GM18505 (cell line): Measurements from ENCODE around the gene ZBED3.
"Not testable (repeated sequence)": the region's sequence is repeated elsewhere in the genome, so short reads cannot be mapped to it uniquely, and the experiment has no call there.

Experiments
- ATAC-seq: cut with Tn5 transposase; IDR thresholded peaks from one replicate; pipeline ENCODE4 v1.9.1; 2021; ENCODE audit not compliant: unreplicated experiment
- POLR2A ChIP-seq: IDR thresholded peaks from 4 replicates; pipeline ENCODE4 v1.6.1; 2011; ENCODE audit warnings: borderline replicate concordance; ENCODE audit not compliant: insufficient read depth, insufficient read length; ENCODE audit errors: extremely low read depth

ZBED3 gene

DNA sequence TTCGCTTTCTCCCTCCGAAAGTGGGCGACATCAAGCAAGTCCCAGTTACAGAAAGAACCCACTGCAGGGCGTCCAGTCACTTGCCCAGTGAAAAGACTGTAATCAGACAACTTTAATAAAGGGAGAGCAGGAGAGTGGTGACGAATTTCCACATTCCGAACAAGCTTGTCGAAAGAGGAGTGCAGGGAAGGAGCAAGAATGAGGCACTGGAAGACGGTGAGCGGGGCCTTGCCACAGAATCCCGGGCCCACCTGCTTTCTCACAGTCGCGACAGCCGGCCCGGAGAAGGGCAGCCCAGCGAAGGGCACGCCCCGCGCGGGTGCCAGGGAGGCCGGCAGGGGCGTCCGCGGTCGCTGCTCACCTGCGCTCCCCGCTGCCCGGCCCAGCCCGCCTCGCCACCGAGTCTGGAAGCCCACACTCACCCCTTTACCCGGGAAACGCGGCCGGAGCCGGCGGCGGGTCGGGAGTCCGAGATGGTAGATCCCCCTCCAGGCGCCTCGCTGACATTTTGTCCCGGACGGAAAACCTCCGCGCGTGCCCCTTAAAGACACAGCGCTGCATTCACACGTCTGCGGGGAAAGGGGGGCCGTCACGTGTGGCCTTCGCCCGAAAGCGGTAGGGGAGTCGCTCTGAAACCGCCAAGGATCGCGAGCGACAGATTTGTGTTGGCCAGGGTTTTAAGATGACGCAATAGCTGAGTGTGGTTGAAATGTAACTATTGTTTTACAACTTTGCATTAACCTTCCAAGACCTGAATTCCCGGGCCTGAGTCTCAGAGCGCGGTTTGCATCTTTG is at the start of gene ZBED3:
ZBED3 (minus strand) TSS at position 597 of the 795 bp plus-strand sequence. CDS start 9,407 bp downstream, outside the sequence.
- ATAC-seq, result peak; percentile 71
- peak; percentile 36 for TF ChIP-seq POLR2A

GRCh38 chr5:77133061-77133758 is 46.1 kb upstream of the ZBED3 start:
- ATAC-seq, result no peak
- TF ChIP-seq POLR2A, result no peak

- no peak for ATAC-seq
- no peak for TF ChIP-seq POLR2A
Observed at GRCh38 chr5:77131361-77131760, 44.3 kb upstream of the ZBED3 start.

DNA sequence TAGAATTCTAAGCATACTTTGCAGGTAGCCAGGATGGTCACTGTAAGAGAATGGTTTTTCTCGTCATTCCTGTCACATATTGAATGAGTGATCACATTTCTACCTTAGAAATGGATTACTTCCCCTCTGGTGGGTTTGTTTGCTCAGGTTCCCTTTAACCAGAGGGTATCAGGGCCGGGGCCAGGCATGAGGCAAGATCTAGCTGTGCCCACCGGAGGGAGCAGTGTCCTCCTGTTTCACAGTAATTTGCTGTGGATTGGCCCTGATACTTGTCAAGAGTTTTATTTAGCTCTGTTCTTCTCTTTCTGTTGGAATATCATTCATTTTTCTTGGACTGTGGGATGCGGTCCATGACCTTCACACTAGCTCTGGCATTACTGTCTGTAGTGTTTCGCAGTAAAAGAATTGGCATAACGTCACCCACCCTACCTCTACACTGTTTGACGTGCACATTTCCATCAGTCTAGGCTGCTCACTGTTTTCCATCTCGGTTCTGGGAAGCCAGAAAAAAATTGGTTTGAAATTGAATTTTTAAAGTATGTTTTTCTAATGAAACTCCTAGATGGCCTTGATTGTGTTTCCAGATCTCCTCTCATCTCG is 42.4 kb upstream of the ZBED3 start:
- TF ChIP-seq POLR2A, result no peak
- no peak for ATAC-seq

DNA sequence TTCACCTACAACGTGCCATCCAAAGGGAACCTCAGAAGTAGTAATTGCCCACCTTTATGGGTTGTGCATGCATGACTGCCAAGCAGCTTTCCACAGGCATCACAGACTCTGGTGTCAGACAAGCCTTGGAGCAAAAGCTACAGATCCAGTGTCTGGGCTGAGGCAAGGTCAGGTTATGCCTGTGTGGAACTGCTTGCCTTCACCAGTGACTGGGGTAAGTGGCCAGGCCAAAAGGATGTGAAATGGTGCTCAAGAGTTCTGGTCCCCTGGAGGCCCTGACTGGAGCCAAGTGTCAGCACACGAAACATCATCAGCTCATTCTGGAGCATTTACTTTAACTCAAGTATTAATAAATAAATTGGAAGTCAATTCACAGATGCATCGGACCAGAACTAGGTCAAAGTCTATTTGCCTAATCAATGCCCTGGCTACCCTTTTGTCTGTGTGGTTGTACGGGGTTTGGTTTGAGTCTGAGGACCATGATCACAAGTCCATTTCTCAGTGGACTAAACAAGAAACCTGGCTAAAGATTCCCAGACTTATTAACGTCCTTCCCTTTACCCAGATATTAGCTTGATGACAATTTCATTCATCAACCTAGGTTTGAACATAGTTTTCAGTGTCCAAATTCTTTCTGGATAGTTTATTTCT is 41.5 kb upstream of the ZBED3 start:
- no peak for TF ChIP-seq POLR2A
- no peak for ATAC-seq

GRCh38 chr5:77123057-77123456 is 36.0 kb upstream of the ZBED3 start:
- TF ChIP-seq POLR2A, result no peak
- no peak for ATAC-seq

DNA sequence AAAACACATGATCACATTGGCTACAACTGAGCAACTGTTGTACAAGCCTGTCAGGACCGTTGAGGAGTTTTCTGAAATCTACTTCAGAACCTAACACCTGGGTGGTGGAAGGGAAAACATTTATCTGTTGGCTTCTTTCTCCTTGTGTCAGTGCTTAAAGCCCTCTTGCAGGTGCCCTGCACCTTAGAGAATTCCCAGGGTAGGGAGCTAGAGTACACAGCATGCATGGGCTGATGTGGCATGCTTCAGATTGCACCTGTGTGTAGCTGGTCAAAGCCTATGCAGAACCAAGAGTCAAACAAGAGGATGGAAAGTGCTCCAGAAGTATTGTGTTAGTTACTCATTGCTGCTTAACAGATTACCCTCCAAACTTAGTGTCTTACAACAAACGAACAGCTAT is 33.6 kb upstream of the ZBED3 start:
- no peak for TF ChIP-seq POLR2A
- no peak for ATAC-seq

DNA sequence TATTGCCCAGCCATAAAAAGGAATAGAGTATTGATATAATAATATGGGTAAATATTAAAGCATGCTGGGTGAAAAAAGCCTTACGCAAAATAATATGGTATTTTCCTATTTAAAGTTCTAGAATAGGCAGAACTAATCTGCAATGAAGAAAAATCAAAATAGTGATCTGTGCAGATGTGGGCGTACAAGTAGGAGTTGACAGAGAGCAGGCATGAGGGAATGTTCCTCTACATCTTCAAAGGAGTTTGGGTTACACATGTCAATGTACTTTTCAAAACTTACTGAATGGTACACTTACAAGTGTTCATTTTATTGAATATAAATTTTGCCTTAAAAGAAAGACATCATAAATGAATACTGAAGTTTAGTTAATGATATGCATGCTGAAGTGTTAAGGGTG is 33.0 kb upstream of the ZBED3 start:
- ATAC-seq, result no peak
- no peak for TF ChIP-seq POLR2A

DNA sequence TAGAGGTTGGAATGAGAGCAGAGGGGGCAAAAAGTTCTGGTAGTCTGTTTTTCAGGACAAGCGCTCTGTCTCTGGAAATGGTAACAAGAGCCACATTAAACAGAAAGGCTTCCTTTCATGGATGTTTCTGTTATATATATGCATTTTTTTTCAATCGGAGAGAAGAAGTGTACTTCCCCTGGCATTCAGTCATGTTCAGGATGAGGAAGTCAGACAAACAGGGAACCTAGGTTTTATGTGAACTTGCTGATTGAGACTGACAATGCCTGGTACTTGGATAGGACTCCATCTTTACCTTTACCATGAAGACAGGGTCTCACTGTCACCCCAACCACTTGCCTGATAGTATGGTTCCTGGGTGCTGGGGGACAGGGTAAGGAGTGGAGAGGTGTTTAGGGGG is 30.1 kb upstream of the ZBED3 start:
- TF ChIP-seq POLR2A, result no peak
- ATAC-seq, result no peak

- ATAC-seq, result not testable (repeated sequence)
Observed at GRCh38 chr5:77107035-77107434, 19.9 kb upstream of the ZBED3 start.

GRCh38 chr5:77104813-77105212 is 17.7 kb upstream of the ZBED3 start:
- TF ChIP-seq POLR2A, result no peak
- no peak for ATAC-seq

DNA sequence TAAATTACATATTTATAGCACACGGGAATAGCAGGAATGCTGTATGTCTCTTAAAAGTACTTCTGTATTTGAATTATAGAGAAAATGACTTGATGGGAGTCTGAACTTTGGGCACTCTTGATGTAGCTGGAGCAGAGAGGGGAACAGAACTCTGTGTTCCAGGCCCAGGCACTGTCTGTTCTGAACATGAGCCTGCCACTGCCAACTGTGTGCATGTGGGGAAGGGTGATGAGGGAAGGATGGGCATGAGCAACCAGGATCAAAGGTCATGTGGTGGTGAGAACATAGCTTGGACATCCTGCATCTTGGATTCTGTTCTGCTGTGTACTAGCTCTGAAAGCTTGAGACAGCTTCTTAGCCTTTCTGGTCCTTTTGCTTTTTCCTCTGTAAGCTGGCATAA is 16.4 kb upstream of the ZBED3 start:
- no peak for ATAC-seq
- no peak for TF ChIP-seq POLR2A

- ATAC-seq, result no peak
Observed at GRCh38 chr5:77102549-77102948, 15.5 kb upstream of the ZBED3 start.

GRCh38 chr5:77101298-77101697 is 14.2 kb upstream of the ZBED3 start:
- no peak for ATAC-seq

More at GRCh38 chr5:77102549-77102948, 15.5 kb upstream of the ZBED3 start:
- no peak for TF ChIP-seq POLR2A

GRCh38 chr5:77095189-77095588 is 8.1 kb upstream of the ZBED3 start:
- ATAC-seq, result no peak
- no peak for TF ChIP-seq POLR2A

More at GRCh38 chr5:77101298-77101697, 14.2 kb upstream of the ZBED3 start:
- TF ChIP-seq POLR2A, result no peak
